GM10266 (cell line): Measurements from ENCODE around the gene ITSN2.
"Not testable (repeated sequence)": the region's sequence is repeated elsewhere in the genome, so short reads cannot be mapped to it uniquely, and the experiment has no call there.

Experiments used
- DNase-seq: peaks from one replicate; pipeline ENCODE4 v3.0.0; 2012; ENCODE audit errors: extremely low spot score
- TF ChIP-seq, protein P1 (sequence below): IDR thresholded peaks from 2 replicates; pipeline ENCODE4 v1.5.1; 2012; ENCODE audit warnings: mild to moderate bottlenecking, low read depth; ENCODE audit not compliant: control insufficient read depth, insufficient read depth; ENCODE audit errors: missing control alignments

The ITSN2 gene

GRCh38 chr2:24360050-24360962, at the start of gene ITSN2:
ITSN2 (minus strand) TSS chr2:24360536; CDS start chr2:24328082, 32,454 bp downstream.
- peak; percentile 83 for DNase-seq
- TF ChIP-seq, protein P1, sequence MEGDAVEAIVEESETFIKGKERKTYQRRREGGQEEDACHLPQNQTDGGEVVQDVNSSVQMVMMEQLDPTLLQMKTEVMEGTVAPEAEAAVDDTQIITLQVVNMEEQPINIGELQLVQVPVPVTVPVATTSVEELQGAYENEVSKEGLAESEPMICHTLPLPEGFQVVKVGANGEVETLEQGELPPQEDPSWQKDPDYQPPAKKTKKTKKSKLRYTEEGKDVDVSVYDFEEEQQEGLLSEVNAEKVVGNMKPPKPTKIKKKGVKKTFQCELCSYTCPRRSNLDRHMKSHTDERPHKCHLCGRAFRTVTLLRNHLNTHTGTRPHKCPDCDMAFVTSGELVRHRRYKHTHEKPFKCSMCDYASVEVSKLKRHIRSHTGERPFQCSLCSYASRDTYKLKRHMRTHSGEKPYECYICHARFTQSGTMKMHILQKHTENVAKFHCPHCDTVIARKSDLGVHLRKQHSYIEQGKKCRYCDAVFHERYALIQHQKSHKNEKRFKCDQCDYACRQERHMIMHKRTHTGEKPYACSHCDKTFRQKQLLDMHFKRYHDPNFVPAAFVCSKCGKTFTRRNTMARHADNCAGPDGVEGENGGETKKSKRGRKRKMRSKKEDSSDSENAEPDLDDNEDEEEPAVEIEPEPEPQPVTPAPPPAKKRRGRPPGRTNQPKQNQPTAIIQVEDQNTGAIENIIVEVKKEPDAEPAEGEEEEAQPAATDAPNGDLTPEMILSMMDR: no peak

GRCh38 chr2:24409171-24409570, 48.8 kb upstream of the ITSN2 start:
- TF ChIP-seq, protein P1: no peak
- no peak for DNase-seq

DNA sequence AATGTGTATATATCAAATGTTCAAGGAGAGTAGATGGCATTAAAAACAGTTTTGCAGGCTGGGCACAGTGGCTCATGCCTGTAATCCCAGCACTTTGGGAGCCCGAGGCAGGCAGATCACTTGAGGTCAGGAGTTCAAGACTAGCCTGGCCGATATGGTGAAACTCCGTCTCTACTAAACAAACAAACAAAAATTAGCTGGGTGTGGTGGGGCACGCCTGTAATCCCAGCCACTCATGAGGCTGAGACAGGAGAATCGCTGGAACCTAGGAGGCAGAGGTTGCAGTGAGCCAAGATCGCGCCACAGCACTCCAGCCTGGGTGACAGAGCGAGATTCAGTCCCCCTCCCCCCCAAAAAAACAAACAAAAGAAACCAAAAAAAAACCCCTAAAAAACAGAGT, 48.4 kb upstream of the ITSN2 start:
- DNase-seq: not testable (repeated sequence)

DNA sequence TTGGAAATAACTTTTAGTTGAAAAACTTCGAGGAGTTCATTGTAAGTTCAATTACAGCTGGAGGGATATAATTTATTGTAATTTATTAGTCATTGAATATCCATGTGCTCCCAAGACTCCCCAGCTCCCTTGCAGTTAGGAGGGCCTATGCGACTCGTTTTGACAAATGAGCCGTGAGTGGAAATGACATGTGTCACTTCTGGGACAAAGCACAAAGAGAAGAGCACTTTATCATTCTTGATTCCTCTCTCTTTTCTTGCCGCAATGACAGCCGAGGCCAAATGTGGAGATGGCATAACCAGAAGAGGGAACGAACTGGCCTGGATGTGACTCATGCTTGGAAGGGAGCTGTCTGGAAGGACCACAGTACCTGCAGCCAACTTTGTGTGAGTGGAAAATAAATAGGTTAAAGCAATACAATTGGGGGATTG, 44.2 kb upstream of the ITSN2 start:
- no peak for DNase-seq
- TF ChIP-seq, protein P1: no peak

DNA sequence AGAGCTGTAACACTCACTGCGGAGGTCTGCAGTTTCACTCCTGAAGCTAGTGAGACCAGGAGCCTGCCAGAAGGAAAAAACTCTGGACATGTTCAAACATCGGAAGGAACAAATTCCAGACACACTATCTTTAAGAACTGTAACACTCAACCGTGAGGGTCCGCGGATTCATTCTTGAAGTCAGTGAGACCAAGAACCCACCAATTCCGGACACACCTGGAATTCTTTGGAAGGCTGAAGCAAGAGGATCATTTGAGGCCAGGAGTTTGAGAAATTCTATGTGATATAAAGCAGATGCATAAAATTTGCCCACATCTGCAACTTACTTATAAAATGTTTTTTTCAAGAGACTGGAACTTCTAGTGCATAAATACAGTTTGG, 43.5 kb upstream of the ITSN2 start:
- no peak for DNase-seq

DNA sequence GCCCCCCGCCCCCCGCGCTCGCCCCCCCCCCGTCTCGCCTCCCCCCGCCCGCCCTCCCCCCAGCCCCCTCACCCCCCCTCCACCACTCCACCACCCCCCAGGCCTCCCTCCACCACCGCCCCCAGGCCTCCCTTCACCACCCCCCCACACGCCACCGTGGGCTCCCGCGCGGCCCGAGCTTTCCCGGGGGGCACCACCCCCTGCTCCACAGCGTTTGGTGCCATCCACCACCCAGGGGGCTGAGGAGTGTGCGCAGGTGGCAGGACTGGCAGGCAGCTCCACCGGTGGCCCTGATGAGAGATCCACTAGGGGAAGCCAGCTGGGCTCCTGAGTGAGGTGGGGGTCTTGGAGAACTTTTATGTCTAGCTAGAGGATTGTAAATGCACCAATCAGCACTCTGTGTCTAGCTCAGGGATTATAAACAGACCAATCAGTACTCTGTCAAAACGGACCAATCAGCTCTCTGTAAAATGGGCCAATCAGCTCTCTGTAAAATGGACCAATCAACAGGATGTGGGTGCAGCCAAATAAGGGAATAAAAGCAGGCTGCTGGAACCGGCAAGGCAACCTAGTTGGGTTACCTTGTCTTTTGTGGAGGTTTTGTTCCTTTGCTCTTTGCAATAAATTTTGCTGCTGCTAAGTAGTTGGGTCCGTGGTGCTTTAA, 43.0 kb upstream of the ITSN2 start:
- TF ChIP-seq, protein P1: no peak
- DNase-seq: no peak

More for the DNA sequence above, 43.5 kb upstream of the ITSN2 start:
- TF ChIP-seq, protein P1: no peak

DNA sequence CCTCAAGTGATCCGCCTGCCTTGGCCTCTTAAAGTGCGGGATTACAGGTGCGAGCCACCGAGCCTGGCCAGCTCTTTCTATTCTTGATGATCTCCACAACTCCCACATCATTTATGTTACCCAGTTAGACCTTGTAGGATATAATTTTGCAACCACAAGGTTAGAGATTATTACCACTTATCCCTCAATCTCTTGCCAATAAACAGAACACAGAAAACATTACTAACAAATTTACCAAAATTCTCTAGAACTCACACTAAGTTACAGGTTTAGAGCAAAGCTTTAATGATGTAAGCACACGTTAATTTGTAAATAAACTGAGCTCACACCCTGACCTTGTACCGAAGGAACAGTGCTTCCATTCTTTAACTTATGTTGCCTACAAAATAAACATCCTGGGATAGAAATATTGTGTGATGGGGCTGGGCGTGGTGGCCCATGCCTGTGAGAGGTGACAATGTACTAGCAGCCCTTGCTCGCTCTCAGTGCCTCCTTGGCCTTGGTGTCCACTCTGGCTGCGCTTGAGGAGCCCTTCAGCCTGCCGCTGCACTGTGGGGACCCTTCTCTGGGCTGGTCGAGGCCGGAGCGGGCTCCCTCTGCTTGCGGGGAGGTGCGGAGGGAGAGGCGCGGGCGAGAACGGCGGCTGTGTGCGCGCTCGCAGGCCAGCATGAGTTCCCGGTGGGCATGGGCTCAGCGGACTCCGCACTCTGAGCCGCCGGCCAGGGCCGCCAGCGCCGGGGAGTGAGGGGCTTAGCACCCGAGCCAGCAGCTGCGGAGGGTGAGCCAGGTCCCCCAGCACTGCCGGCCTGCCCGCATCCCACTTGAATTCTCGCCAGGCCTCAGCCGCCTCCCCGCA, 42.1 kb upstream of the ITSN2 start:
- no peak for DNase-seq
- TF ChIP-seq, protein P1: no peak
